ENCODE data around the gene PEPD.

- TF ChIP-seq REST (IDR thresholded peaks at IDR 0.05; ENCODE audit: low read depth) (no peak), SP1 (IDR thresholded peaks at IDR 0.05; ENCODE audit: low read depth) (no peak), CTCF (IDR thresholded peaks at IDR 0.05 in 2 of 3, conservative IDR thresholded peaks at IDR 0.05 in 1 of 3; ENCODE audit: borderline replicate concordance in 1 of 3, insufficient read depth in 1 of 3, low read depth in 2 of 3, low read length in 2 of 3) (no peak), POLR2AphosphoS5 (IDR thresholded peaks at IDR 0.05; ENCODE audit: low read depth, low read length) (no peak), MAX (IDR thresholded peaks at IDR 0.05) (no peak), EZH2 (IDR thresholded peaks at IDR 0.05) (no peak), ZNF274 (IDR thresholded peaks at IDR 0.05; ENCODE audit: low read depth, low read length) (no peak), ZBTB33 (IDR thresholded peaks at IDR 0.05; ENCODE audit: extremely low read depth, insufficient replicate concordance, low read length) (no peak), YY1 (IDR thresholded peaks at IDR 0.05; ENCODE audit: extremely low read depth, insufficient replicate concordance, low read depth, low read length) (no peak), POLR2A (IDR thresholded peaks at IDR 0.05; ENCODE audit: borderline replicate concordance, extremely low read depth, insufficient read depth, insufficient read length) (no peak), EZH2phosphoT487 (IDR thresholded peaks at IDR 0.05; ENCODE audit: borderline replicate concordance) (no peak), RAD21 (IDR thresholded peaks at IDR 0.05; ENCODE audit: low read depth) (no peak)
These were observed 155.9 kb downstream of the PEPD start for GRCh38 chr19:33365691-33366090.

All from HCT116 (cell line).